ENCODE data around the gene MAP2K6. TPM values are rescaled to one million over a fixed set of nuclear protein-coding genes. Genes with fewer than 3 reads are reported as not detected.
A peak's percentile ranks its signal among the peaks of the same experiment; 100 is the strongest.

Gene MAP2K6
- total and polyA plus RNA-seq, 12 donors: 0.88 to 4.0 (median 1.8) TPM

- Histone ChIP-seq H3K9me3 (peaks cover 0 to under 1% (median 0%) of the 10 kb centered on the region in 11 donors), H3K4me3 (no peak overlapping the region), H3K27ac (no peak overlapping the region), H3K36me3 (no peaks in the 10 kb centered on the region), H3K4me1 (peaks cover 0 to 8% (median 2%) of the 10 kb centered on the region in 9 donors), H3K27me3 (no peaks in the 10 kb centered on the region)
- intact Hi-C loops (cut with DNase I): no loop called here
- ATAC-seq: no peak
- no peak for DNase-seq
- TF ChIP-seq, protein P1, sequence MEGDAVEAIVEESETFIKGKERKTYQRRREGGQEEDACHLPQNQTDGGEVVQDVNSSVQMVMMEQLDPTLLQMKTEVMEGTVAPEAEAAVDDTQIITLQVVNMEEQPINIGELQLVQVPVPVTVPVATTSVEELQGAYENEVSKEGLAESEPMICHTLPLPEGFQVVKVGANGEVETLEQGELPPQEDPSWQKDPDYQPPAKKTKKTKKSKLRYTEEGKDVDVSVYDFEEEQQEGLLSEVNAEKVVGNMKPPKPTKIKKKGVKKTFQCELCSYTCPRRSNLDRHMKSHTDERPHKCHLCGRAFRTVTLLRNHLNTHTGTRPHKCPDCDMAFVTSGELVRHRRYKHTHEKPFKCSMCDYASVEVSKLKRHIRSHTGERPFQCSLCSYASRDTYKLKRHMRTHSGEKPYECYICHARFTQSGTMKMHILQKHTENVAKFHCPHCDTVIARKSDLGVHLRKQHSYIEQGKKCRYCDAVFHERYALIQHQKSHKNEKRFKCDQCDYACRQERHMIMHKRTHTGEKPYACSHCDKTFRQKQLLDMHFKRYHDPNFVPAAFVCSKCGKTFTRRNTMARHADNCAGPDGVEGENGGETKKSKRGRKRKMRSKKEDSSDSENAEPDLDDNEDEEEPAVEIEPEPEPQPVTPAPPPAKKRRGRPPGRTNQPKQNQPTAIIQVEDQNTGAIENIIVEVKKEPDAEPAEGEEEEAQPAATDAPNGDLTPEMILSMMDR (IDR thresholded peaks at IDR 0.05): no peak
- WGBS, 2 donors: 91 to 94% methylated on average over 6 of the region's 6 CpGs
Measured at GRCh38 chr17:69558796-69559195, 144.3 kb downstream of the MAP2K6 start.

DNA sequence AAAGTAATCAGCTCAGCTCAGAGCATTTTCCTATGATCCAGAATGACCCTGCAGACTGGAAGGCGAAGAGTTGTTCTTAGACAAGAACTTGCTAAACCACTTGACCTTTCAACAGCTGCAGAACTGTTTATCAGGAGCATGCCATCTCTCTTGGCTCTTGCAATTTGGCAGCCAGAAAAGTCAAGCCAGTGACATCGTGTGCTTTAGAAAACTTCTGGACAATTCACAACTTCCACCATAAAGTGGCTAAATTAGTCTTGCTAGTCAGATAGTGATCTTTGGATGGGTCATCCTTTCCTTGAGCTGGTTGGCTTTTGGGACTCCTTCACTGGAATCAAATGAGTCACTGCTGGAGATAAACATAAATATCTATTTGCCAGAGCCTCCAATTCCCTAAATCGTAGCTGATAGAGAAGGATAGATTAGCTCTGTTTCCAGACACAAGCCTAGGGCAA is 146.5 kb downstream of the MAP2K6 start:
- intact Hi-C loops (cut with DNase I): loop anchor here in 3 of 10 donors (10.0 kb wide), 4 partner anchors 234 to 1064 kb away; no protein-coding TSS in a partner anchor
- Histone ChIP-seq H3K36me3 (no peaks in the 10 kb centered on the region), H3K27me3 (no peaks in the 10 kb centered on the region), H3K27ac (no peak overlapping the region), H3K4me3 (no peak overlapping the region), H3K9me3 (no peaks in the 10 kb centered on the region), H3K4me1 (peaks cover 0 to 8% (median 2%) of the 10 kb centered on the region in 9 donors)
- peak in 3 of 8 donors; percentile 35 to 65 (median 59) for ATAC-seq
- DNase-seq: no peak
- TF ChIP-seq, protein P1 (IDR thresholded peaks at IDR 0.05): no peak
- 10 to 22% methylated on average over 3 of the region's 3 CpGs for WGBS, 2 donors

DNA sequence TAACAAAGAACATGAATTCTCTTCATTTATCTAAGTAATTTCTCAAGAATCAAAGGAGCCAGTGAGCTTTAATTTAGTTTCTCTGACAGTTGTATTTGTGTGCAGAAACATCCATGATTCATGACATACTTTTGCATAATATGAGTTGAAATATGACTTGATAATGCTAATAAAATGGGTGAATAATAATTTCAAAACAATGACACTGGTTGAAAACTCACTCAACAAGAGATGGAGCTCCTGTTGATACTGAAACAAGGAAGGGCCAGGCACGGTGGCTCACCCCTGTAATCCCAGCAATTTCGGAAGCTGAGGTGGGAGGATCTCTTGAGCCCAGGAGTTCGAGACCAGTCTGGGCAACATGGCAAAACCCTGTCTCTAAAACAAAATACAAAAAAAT is 147.0 kb downstream of the MAP2K6 start:
- TF ChIP-seq, protein P1 (IDR thresholded peaks at IDR 0.05): no peak
- DNase-seq (no peak), ATAC-seq (no peak)
- intact Hi-C loops (cut with DNase I): loop anchor here in 3 of 10 donors (10.0 kb wide), 4 partner anchors 233 to 1063 kb away; no protein-coding TSS in a partner anchor
- peaks cover 0 to 8% (median 2%) of the 10 kb centered on the region in 9 donors for H3K4me1 ChIP-seq
- H3K9me3 ChIP-seq: no peaks in the 10 kb centered on the region
- H3K36me3 ChIP-seq: no peaks in the 10 kb centered on the region
- H3K4me3 ChIP-seq: no peak overlapping the region
- H3K27me3 ChIP-seq: no peaks in the 10 kb centered on the region
- no peak overlapping the region for H3K27ac ChIP-seq
- WGBS, 2 donors: 82 to 86% methylated on average over 3 of the region's 3 CpGs

GRCh38 chr17:69565447-69565846 is 150.9 kb downstream of the MAP2K6 start:
- Histone ChIP-seq H3K4me3 (no peak overlapping the region), H3K36me3 (no peaks in the 10 kb centered on the region), H3K4me1 (peaks cover 0 to 9% (median 2%) of the 10 kb centered on the region in 9 donors), H3K27me3 (no peaks in the 10 kb centered on the region), H3K9me3 (no peaks in the 10 kb centered on the region), H3K27ac (no peak overlapping the region)
- intact Hi-C loops (cut with DNase I): loop anchor here in 7 of 10 donors (5.0 to 10.0 kb wide), 9 partner anchors 229 to 1062 kb away; no protein-coding TSS in a partner anchor
- 89% methylated on average over 7 of the region's 7 CpGs for WGBS, 2 donors
- DNase-seq (no peak), ATAC-seq (no peak)
- TF ChIP-seq, protein P1 (IDR thresholded peaks at IDR 0.05): no peak
